ENCODE data around the gene OGFOD3. TPM values are rescaled to one million over a fixed set of nuclear protein-coding genes. Genes with fewer than 3 reads are reported as not detected.
A peak's percentile ranks its signal among the peaks of the same experiment; 100 is the strongest.
"Not testable (repeated sequence)": the region's sequence is repeated elsewhere in the genome, so short reads cannot be mapped to it uniquely, and the experiment has no call there.

Gene OGFOD3
- total and polyA plus RNA-seq, 2 experiments from 2014 or later, result 25.7 to 30.5 TPM

GRCh38 chr17:82415336-82415735 lies 3.0 kb downstream of the OGFOD3 start:
- H3K27me3 ChIP-seq, result no peaks in the 10 kb centered on the region
- TF ChIP-seq EZH2phosphoT487 (IDR thresholded peaks at IDR 0.05; ENCODE audit: low read depth, severe bottlenecking, unreplicated experiment) (no peak), EZH2 (IDR thresholded peaks at IDR 0.05; ENCODE audit: borderline replicate concordance) (no peak), CTCF (IDR thresholded peaks at IDR 0.05; ENCODE audit: poor library complexity) (no peak)
- H3K4me3 ChIP-seq, result no peak overlapping the region
- no peaks in the 10 kb centered on the region for H3K9me3 ChIP-seq (ENCODE audit: low read depth)
- H2AFZ ChIP-seq, result no peak overlapping the region
- no peaks in the 10 kb centered on the region for H3K9me2 ChIP-seq (replicated peaks; ENCODE audit: insufficient read depth)
- no peaks in the 10 kb centered on the region for H3K36me3 ChIP-seq (replicated peaks; ENCODE audit: insufficient read depth, low read depth)
- DNase-seq (ENCODE audit: low spot score), result no peak
- peaks cover 12% of the 10 kb centered on the region for H4K20me1 ChIP-seq (ENCODE audit: insufficient read depth, poor library complexity, severe bottlenecking)
- H3K27ac ChIP-seq, result no peak overlapping the region
- 96% methylated on average over 24 of the region's 26 CpGs for WGBS (ENCODE audit: low lambda C conversion rate, missing lambda C conversion rate)
- H3K4me2 ChIP-seq, result no peak overlapping the region
- peaks cover 11% of the 10 kb centered on the region for H3K4me1 ChIP-seq (ENCODE audit: insufficient read depth)
- H3K79me2 ChIP-seq, result peaks cover 13% of the 10 kb centered on the region

GRCh38 chr17:82414548-82415281 lies 3.7 kb downstream of the OGFOD3 start:
- no peaks in the 10 kb centered on the region for H3K27me3 ChIP-seq
- H3K36me3 ChIP-seq (replicated peaks; ENCODE audit: insufficient read depth, low read depth), result no peaks in the 10 kb centered on the region
- no peak overlapping the region for H2AFZ ChIP-seq
- H3K27ac ChIP-seq, result no peak overlapping the region
- no peaks in the 10 kb centered on the region for H3K9me3 ChIP-seq (ENCODE audit: low read depth)
- H3K9me2 ChIP-seq (replicated peaks; ENCODE audit: insufficient read depth), result no peaks in the 10 kb centered on the region
- H3K4me2 ChIP-seq, result peak overlapping the region; percentile 48
- TF ChIP-seq EZH2 (IDR thresholded peaks at IDR 0.05; ENCODE audit: borderline replicate concordance) (no peak), CTCF (IDR thresholded peaks at IDR 0.05; ENCODE audit: poor library complexity) (peak; percentile 96)
- WGBS (ENCODE audit: low lambda C conversion rate, missing lambda C conversion rate), result 34% methylated on average over 37 of the region's 38 CpGs
- peaks cover 12% of the 10 kb centered on the region for H4K20me1 ChIP-seq (ENCODE audit: insufficient read depth, poor library complexity, severe bottlenecking)
- peaks cover 11% of the 10 kb centered on the region for H3K4me1 ChIP-seq (ENCODE audit: insufficient read depth)
- peak; percentile 89 for DNase-seq (ENCODE audit: low spot score)
- H3K4me3 ChIP-seq, result no peak overlapping the region
- H3K79me2 ChIP-seq, result peaks cover 10% of the 10 kb centered on the region

GRCh38 chr17:82412535-82413520 lies 5.6 kb downstream of the OGFOD3 start:
- Histone ChIP-seq H3K27ac (no peak overlapping the region), H3K9me2 (replicated peaks; ENCODE audit: insufficient read depth) (no peaks in the 10 kb centered on the region), H3K79me2 (peaks cover 4% of the 10 kb centered on the region), H3K9me3 (ENCODE audit: low read depth) (no peaks in the 10 kb centered on the region), H2AFZ (no peak overlapping the region), H3K4me2 (no peak overlapping the region), H4K20me1 (ENCODE audit: insufficient read depth, poor library complexity, severe bottlenecking) (peaks cover 10% of the 10 kb centered on the region), H3K36me3 (replicated peaks; ENCODE audit: insufficient read depth, low read depth) (no peaks in the 10 kb centered on the region), H3K27me3 (no peaks in the 10 kb centered on the region), H3K4me3 (no peak overlapping the region), H3K4me1 (ENCODE audit: insufficient read depth) (peaks cover 4% of the 10 kb centered on the region)
- DNase-seq (ENCODE audit: low spot score), result no peak
- TF ChIP-seq CTCF (IDR thresholded peaks at IDR 0.05; ENCODE audit: poor library complexity) (no peak), EZH2 (IDR thresholded peaks at IDR 0.05; ENCODE audit: borderline replicate concordance) (no peak)
- WGBS (ENCODE audit: low lambda C conversion rate, missing lambda C conversion rate), result 84% methylated on average over 25 of the region's 29 CpGs

- not testable (repeated sequence) for H3K4me2 ChIP-seq; H3K9me2 ChIP-seq (replicated peaks; ENCODE audit: insufficient read depth); H4K20me1 ChIP-seq (ENCODE audit: insufficient read depth, poor library complexity, severe bottlenecking); H3K27ac ChIP-seq; DNase-seq (ENCODE audit: low spot score); H3K4me3 ChIP-seq; H2AFZ ChIP-seq; H3K36me3 ChIP-seq (replicated peaks; ENCODE audit: insufficient read depth, low read depth); H3K9me3 ChIP-seq (ENCODE audit: low read depth); H3K4me1 ChIP-seq (ENCODE audit: insufficient read depth); H3K79me2 ChIP-seq; H3K27me3 ChIP-seq
- WGBS (ENCODE audit: low lambda C conversion rate, missing lambda C conversion rate), result 97% methylated on average over 12 of the region's 16 CpGs
Measured at GRCh38 chr17:82412081-82412480, 6.3 kb downstream of the OGFOD3 start.

All from hepatocyte (in vitro differentiated cells).